ENCODE data around the gene XYLT1. TPM values are rescaled to one million over a fixed set of nuclear protein-coding genes. Genes with fewer than 3 reads are reported as not detected.

The XYLT1 gene
- total and polyA plus RNA-seq, 2 of the 13 experiments (the other 11 are each of a cell fraction or from before 2014, with no cell fraction given): not detected

- TF ChIP-seq HNF1A (IDR thresholded peaks at IDR 0.05; ENCODE audit: low read depth): no peak
- TF ChIP-seq HNF1A (CRISPR knock-in tag; IDR thresholded peaks at IDR 0.05; ENCODE audit: borderline replicate concordance): no peak
- no peak for TF ChIP-seq KAT7 (CRISPR knock-in tag; IDR thresholded peaks at IDR 0.05; ENCODE audit: borderline replicate concordance)
- no peak for TF ChIP-seq RXRB (CRISPR knock-in tag; IDR thresholded peaks at IDR 0.05; ENCODE audit: borderline replicate concordance)
- no peak for TF ChIP-seq ZNF577 (CRISPR knock-in tag; IDR thresholded peaks at IDR 0.05; ENCODE audit: borderline replicate concordance, low read depth)
These were observed 105.6 kb downstream of the XYLT1 start (continued) for GRCh38 chr16:17365211-17365541.

GRCh38 chr16:17364319-17365210 is 106.2 kb downstream of the XYLT1 start:
- Histone ChIP-seq H3K4me2 (ENCODE audit: low read depth, low read length) (no peak overlapping the region), H2AFZ (ENCODE audit: low read length) (no peak overlapping the region), H3K9me3 (ENCODE audit: low read length) (no peaks in the 10 kb centered on the region), H3K79me2 (ENCODE audit: insufficient read depth, low read length) (no peaks in the 10 kb centered on the region), H3K27me3 (ENCODE audit: control insufficient read depth in 1 of 2, insufficient read depth in 2 of 2, low read length in 2 of 2) (peaks cover 0 to 14% of the 10 kb centered on the region in 2 experiments; a peak in 1 of 5 replicates), H3K36me3 (replicated peaks in 1 of 2; ENCODE audit: control insufficient read depth in 1 of 2, insufficient read depth in 2 of 2, low read length in 2 of 2) (no peaks in the 10 kb centered on the region), H3K9ac (ENCODE audit: insufficient read depth, low read depth, low read length) (no peak overlapping the region), H3K27ac (ENCODE audit: extremely low read length, insufficient read depth, low read length) (no peak overlapping the region), H4K20me1 (ENCODE audit: insufficient read depth, low read length) (no peaks in the 10 kb centered on the region), H3K4me1 (ENCODE audit: insufficient read depth, low read length) (no peaks in the 10 kb centered on the region), H3K4me3 (replicated peaks in 1 of 3; ENCODE audit: insufficient read depth in 1 of 3, low read depth in 2 of 3, low read length in 3 of 3) (no peak overlapping the region)
- in situ Hi-C loops (cut with HindIII; ENCODE audit: extremely low pct_ligation_motif_present, low pct_unique_long_range_greater_than_20kb): no loop called here
- CTCF ChIA-PET (ENCODE audit: low intra/inter-chr PET ratio, low total read pairs): no interaction called here
- WGBS (ENCODE audit: low lambda C conversion rate): 36% methylated on average over 18 of the region's 18 CpGs
- POLR2A ChIA-PET: no interaction called here
- no peak for TF ChIP-seq HNF1A (IDR thresholded peaks at IDR 0.05; ENCODE audit: low read depth)
- TF ChIP-seq HNF1A (CRISPR knock-in tag; IDR thresholded peaks at IDR 0.05; ENCODE audit: borderline replicate concordance): no peak
- peak; percentile 87 for TF ChIP-seq RAD51 (IDR thresholded peaks at IDR 0.05; ENCODE audit: borderline replicate concordance)
- peak; percentile 58 for TF ChIP-seq USF2 (IDR thresholded peaks at IDR 0.05; ENCODE audit: low read depth, low read length)
- no peak for TF ChIP-seq USF2 (CRISPR knock-in tag; IDR thresholded peaks at IDR 0.05; ENCODE audit: borderline replicate concordance)
- TF ChIP-seq SALL1 (CRISPR knock-in tag; IDR thresholded peaks at IDR 0.05): no peak
- ATAC-seq (no peak), FAIRE-seq (no peak), DNase-seq (ENCODE audit: low spot score) (no peak)
- no TSS peak for BruUV-seq (replicated peaks)
- intact Hi-C loops (cut with micrococcal nuclease; ENCODE audit: unreplicated experiment): no loop called here

Data from HepG2 (cell line).